OCI-LY1 (cell line): Measurements from ENCODE around the gene ORC3.

Experiments
- H2AFZ ChIP-seq: fragments of 200-600 bp; sonication (generic), shearing (Covaris generic); 2 replicates; pipeline ENCODE4 v1.6.0; 2014; ENCODE audit warnings: antibody characterized with exemption, mild to moderate bottlenecking, low read length
- H3F3A ChIP-seq: fragments of 200-600 bp; sonication (generic), shearing (Covaris generic); 2 replicates; pipeline ENCODE4 v1.6.0; 2014; ENCODE audit warnings: mild to moderate bottlenecking, antibody characterized with exemption, low read length, moderate library complexity; ENCODE audit not compliant: insufficient read depth
- H3K27ac ChIP-seq: fragments of 200-600 bp; sonication (generic); 2 replicates; pipeline ENCODE4 v1.5.1; 2014; ENCODE audit warnings: low read length, mixed run types, mild to moderate bottlenecking, low read depth; ENCODE audit not compliant: poor library complexity, severe bottlenecking
- H3K27me3 ChIP-seq: fragments of 200-600 bp; sonication (generic); 2 replicates; pipeline ENCODE4 v1.6.0; 2014; ENCODE audit warnings: antibody characterized with exemption, mild to moderate bottlenecking, low read length, moderate library complexity; ENCODE audit not compliant: insufficient read depth
- H3K36me3 ChIP-seq: fragments of 200-600 bp; sonication (generic); 2 replicates; pipeline ENCODE4 v1.6.1; 2014; ENCODE audit warnings: mild to moderate bottlenecking, antibody characterized with exemption, low read length, moderate library complexity, mixed read lengths; ENCODE audit not compliant: insufficient read depth
- H3K4me1 ChIP-seq: fragments of 200-600 bp; sonication (generic); 2 replicates; pipeline ENCODE4 v1.5.1; 2014; ENCODE audit warnings: mild to moderate bottlenecking, low read length, moderate library complexity; ENCODE audit not compliant: insufficient read depth, severe bottlenecking
- H3K4me2 ChIP-seq: fragments of 200-600 bp; sonication (generic), shearing (Covaris generic); 2 replicates; pipeline ENCODE4 v1.6.1; 2014; ENCODE audit warnings: low read length
- H3K4me3 ChIP-seq: fragments of 200-600 bp; sonication (generic); 2 replicates; pipeline ENCODE4 v1.5.1; 2014; ENCODE audit warnings: low read length, low read depth, mild to moderate bottlenecking, mixed read lengths; ENCODE audit not compliant: poor library complexity, severe bottlenecking
- H3K79me2 ChIP-seq: fragments of 200-600 bp; shearing (Covaris generic); 2 replicates; pipeline ENCODE4 v1.6.1; 2016; ENCODE audit warnings: mixed run types, low read length, mixed read lengths; ENCODE audit not compliant: insufficient read depth
- H3K9ac ChIP-seq: fragments of 200-600 bp; sonication (generic), shearing (Covaris generic); 2 replicates; pipeline ENCODE4 v1.6.1; 2014; ENCODE audit warnings: mild to moderate bottlenecking, low read length, mixed read lengths
- H3K9me2 ChIP-seq: fragments of 200-600 bp; sonication (generic), shearing (Covaris generic); 2 replicates; pipeline ENCODE4 v1.6.1; 2014; ENCODE audit warnings: low read depth, mild to moderate bottlenecking, low read length, mixed read lengths
- H3K9me3 ChIP-seq: fragments of 200-600 bp; shearing (Covaris generic); 2 replicates; pipeline ENCODE4 v1.6.1; 2014; ENCODE audit warnings: low read length, mixed read lengths
- H4K20me1 ChIP-seq: fragments of 200-600 bp; sonication (generic), shearing (Covaris generic); 2 replicates; pipeline ENCODE4 v1.6.0; 2016; ENCODE audit warnings: mild to moderate bottlenecking, low read length; ENCODE audit not compliant: insufficient read depth
- EZH2 ChIP-seq: fragments of 200-600 bp; sonication (generic), shearing (Covaris generic); IDR thresholded peaks from 2 replicates; pipeline ENCODE4 v1.8.0; 2017; ENCODE audit warnings: borderline replicate concordance, mixed run types, mild to moderate bottlenecking, antibody characterized with exemption, low read length, moderate library complexity, mixed read lengths
- TF ChIP-seq, protein P1 (sequence below): fragments of 200-600 bp; sonication (generic), shearing (Covaris generic); IDR thresholded peaks from 2 replicates; pipeline ENCODE4 v1.5.1; 2017; ENCODE audit warnings: mild to moderate bottlenecking, antibody characterized with exemption, low read length, moderate library complexity, mixed read lengths

The ORC3 gene

DNA sequence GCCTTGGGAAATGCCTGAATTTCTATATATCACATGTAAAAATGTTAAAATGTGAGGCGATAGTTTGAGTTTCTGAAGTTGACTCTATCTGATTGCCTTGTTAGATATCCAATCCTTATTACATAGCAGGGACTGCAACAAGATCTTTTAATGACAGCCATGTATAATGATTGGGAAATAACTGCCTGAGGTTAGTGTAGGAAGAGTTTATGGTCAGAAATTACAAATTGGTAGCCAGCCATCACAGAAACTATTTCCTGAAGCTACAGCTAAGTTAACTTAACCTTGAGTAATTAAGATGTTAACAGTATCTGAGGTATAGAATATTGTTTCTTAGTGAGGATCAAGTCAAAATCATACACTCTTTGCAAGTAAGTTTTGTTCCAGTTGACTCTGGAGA is 71.1 kb downstream of the ORC3 start:
- Histone ChIP-seq H3K9me2 (no peaks in the 10 kb centered on the region), H2AFZ (no peak overlapping the region), H3K79me2 (no peaks in the 10 kb centered on the region), H3K4me2 (no peak overlapping the region), H3F3A (peaks cover 4% of the 10 kb centered on the region; the same call in 1 of the 2 replicates), H3K36me3 (peaks cover 27% of the 10 kb centered on the region), H3K27ac (no peak overlapping the region), H3K27me3 (no peaks in the 10 kb centered on the region), H3K4me3 (no peak overlapping the region), H3K4me1 (peaks cover 9% of the 10 kb centered on the region), H3K9ac (no peak overlapping the region), H3K9me3 (no peaks in the 10 kb centered on the region), H4K20me1 (no peaks in the 10 kb centered on the region)
- TF ChIP-seq, protein P1, sequence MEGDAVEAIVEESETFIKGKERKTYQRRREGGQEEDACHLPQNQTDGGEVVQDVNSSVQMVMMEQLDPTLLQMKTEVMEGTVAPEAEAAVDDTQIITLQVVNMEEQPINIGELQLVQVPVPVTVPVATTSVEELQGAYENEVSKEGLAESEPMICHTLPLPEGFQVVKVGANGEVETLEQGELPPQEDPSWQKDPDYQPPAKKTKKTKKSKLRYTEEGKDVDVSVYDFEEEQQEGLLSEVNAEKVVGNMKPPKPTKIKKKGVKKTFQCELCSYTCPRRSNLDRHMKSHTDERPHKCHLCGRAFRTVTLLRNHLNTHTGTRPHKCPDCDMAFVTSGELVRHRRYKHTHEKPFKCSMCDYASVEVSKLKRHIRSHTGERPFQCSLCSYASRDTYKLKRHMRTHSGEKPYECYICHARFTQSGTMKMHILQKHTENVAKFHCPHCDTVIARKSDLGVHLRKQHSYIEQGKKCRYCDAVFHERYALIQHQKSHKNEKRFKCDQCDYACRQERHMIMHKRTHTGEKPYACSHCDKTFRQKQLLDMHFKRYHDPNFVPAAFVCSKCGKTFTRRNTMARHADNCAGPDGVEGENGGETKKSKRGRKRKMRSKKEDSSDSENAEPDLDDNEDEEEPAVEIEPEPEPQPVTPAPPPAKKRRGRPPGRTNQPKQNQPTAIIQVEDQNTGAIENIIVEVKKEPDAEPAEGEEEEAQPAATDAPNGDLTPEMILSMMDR, result no peak
- no peak for TF ChIP-seq EZH2

DNA sequence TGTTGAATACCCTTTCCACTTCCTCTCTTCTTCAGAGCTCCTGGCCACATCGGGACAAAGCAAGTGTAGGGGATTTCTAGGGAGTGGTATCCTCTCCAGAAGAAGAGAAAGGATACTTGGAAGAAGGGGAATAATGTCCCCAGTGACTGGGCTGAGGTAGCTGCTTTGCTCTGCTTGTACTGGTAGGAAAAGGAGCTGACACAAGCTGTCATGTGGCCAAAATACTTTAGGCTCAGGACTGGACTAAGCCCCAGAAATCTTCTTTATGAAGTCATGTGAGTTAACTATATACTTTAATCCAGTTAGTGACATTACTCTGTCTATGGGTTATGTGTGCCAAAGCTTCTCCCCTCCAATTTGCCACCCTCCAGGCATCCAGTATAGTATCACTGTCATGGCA is 71.6 kb downstream of the ORC3 start:
- Histone ChIP-seq H3F3A (peaks cover 4% of the 10 kb centered on the region; the same call in 1 of the 2 replicates), H4K20me1 (no peaks in the 10 kb centered on the region)
- TF ChIP-seq, protein P1, result no peak
- no peak for TF ChIP-seq EZH2

DNA sequence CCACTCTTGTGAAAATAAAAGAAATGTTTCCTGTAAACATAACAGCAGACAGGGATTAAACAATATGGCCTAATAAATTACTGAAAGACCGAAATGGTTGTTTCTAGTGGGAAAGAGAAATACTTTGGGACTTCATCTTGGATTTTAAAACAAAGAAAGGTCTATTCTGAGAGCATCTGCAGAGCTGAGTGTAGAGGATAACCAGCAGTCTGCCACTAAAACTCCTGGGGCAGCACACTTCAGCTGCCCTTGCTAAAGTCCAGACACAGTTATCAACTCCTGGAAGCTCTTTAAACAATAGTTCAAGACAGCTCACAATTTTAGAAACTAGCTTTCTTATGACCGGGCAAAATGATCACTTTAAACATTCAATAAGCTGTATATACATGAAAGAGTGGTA is 73.5 kb downstream of the ORC3 start:
- TF ChIP-seq, protein P1, result no peak
- no peak for TF ChIP-seq EZH2
- Histone ChIP-seq H3K27ac (no peak overlapping the region), H3K36me3 (peaks cover 29% of the 10 kb centered on the region)

More for the DNA sequence above, 71.6 kb downstream of the ORC3 start:
- H3K27ac ChIP-seq, result no peak overlapping the region
- no peaks in the 10 kb centered on the region for H3K9me3 ChIP-seq
- peaks cover 27% of the 10 kb centered on the region for H3K36me3 ChIP-seq
- no peak overlapping the region for H2AFZ ChIP-seq
- H3K4me2 ChIP-seq, result no peak overlapping the region
- H3K27me3 ChIP-seq, result no peaks in the 10 kb centered on the region
- no peaks in the 10 kb centered on the region for H3K9me2 ChIP-seq
- no peak overlapping the region for H3K4me3 ChIP-seq
- peaks cover 7% of the 10 kb centered on the region for H3K4me1 ChIP-seq
- no peak overlapping the region for H3K9ac ChIP-seq
- H3K79me2 ChIP-seq, result no peaks in the 10 kb centered on the region

More for the DNA sequence above, 73.5 kb downstream of the ORC3 start:
- H4K20me1 ChIP-seq, result no peaks in the 10 kb centered on the region
- H3K4me2 ChIP-seq, result no peak overlapping the region
- H2AFZ ChIP-seq, result no peak overlapping the region
- H3K4me3 ChIP-seq, result no peak overlapping the region
- H3F3A ChIP-seq, result peaks cover 4% of the 10 kb centered on the region; the same call in 1 of the 2 replicates
- H3K27me3 ChIP-seq, result no peaks in the 10 kb centered on the region
- H3K9me3 ChIP-seq, result no peaks in the 10 kb centered on the region
- no peaks in the 10 kb centered on the region for H3K9me2 ChIP-seq
- H3K4me1 ChIP-seq, result no peaks in the 10 kb centered on the region
- H3K9ac ChIP-seq, result no peak overlapping the region
- H3K79me2 ChIP-seq, result no peaks in the 10 kb centered on the region
